GM12892 (cell line): ENCODE results near the gene ZNRF3.

Experiments
- POLR2A ChIP-seq: IDR thresholded peaks from 2 replicates; pipeline ENCODE4 v1.6.1; 2011; ENCODE audit warnings: low read depth, low read length, control low read depth
- POLR2AphosphoS5 ChIP-seq: IDR thresholded peaks from 2 replicates; pipeline ENCODE4 v1.6.1; 2011; ENCODE audit warnings: low read depth, low read length, control low read depth
- TAF1 ChIP-seq: IDR thresholded peaks from 2 replicates; pipeline ENCODE4 v1.6.1; 2011; ENCODE audit warnings: low read depth, mild to moderate bottlenecking, control low read depth, low read length, borderline replicate concordance

DNA sequence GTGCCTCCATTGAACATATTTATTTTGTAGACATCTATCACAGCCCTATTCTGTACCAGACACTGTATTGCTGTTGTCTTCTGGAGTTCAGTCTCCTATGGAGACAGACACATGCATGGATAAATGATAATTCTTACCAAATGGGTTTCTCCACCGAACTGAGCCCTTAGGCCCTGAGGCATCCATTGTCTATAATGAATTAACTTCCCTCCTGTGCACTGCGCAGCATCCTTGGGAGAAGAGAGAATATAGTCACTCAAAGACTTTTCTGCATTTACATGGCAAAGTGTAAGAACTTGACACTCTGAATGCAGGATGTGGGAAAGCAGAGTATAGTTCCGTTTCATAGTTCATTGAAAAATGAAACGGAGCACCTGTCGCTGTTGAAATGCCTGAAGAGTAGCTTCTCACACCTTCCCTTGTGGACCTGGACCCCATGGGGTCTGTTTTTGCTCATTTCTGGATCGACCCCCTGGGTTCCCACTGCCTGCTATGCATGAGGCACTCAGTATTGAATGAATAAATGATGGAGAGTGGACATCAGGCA lies 6.2 kb downstream of the ZNRF3 start:
- TF ChIP-seq POLR2AphosphoS5 (no peak), POLR2A (no peak), TAF1 (no peak)
